ENCODE measurements around the gene RUBCNL. TPM values are rescaled to one million over a fixed set of nuclear protein-coding genes. Genes with fewer than 3 reads are reported as not detected.
A peak's percentile ranks its signal among the peaks of the same experiment; 100 is the strongest.

The RUBCNL gene
- total and polyA plus RNA-seq, 5 donors: 0.36 to 1.8 (median 1.1) TPM

DNA sequence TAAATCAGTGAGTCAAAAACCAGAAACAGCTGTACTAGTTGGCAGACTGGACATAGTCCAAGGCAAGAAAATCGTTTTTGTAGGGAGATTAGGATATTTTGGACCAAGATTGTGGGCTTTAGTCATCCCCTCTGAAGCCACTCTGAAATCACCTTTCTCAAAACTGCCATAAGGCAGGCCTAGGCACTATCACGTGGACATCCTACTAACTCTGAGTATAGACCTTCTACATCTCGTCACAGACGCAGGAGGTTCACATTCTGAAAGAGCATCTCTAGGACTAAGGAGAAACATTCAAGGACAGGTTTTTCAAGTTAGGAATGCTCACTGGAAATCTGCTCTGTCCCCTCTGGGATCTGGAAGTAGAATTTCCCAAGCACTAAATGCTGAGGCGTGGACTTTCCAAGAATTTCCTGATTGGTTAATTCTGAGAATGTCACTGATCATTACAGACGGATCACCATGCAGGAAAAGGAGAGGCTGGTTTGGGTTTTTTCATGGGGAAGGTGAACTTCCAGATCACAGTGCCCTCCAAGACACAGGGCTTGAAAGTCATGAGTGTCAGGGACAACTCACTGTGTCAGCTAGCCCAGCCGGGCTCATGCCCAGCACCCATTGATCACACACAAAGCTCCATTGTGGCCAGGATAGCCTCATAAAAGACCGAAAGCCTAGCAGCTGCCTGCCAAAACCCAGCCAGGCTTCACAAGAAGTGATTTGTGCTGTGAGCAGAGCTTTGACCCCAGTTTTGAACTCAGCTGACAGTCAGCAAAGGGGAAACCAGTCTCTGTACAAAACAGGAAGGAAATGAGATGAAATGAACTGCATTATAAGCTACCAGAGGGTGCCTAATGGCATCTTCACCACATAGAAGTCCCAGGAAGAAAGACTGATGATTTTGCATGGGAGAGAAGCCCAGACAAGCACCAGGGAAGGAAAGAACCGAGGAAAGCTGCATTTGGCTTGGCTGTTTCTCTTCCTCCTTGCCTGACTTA is 2.7 kb upstream of the RUBCNL start:
- H3K4me1 ChIP-seq (ENCODE audit: control insufficient read depth, insufficient read depth, low read length): no peaks in the 10 kb centered on the region
- ATAC-seq: peak; percentile 66 to 67
- no peak overlapping the region for H3K4me3 ChIP-seq (ENCODE audit: low read length)
- intact Hi-C loops (cut with DNase I): no loop called here
- no peaks in the 10 kb centered on the region for H3K27me3 ChIP-seq (ENCODE audit: control insufficient read depth, insufficient read depth)
- no peaks in the 10 kb centered on the region for H3K9me3 ChIP-seq (ENCODE audit: control insufficient read depth, low read length)
- H3K27ac ChIP-seq (ENCODE audit: low read length): no peak overlapping the region
- WGBS: 52% methylated on average over 9 of the region's 9 CpGs
- DNase-seq: peak in 2 of 3 donors; percentile 51 to 54

DNA sequence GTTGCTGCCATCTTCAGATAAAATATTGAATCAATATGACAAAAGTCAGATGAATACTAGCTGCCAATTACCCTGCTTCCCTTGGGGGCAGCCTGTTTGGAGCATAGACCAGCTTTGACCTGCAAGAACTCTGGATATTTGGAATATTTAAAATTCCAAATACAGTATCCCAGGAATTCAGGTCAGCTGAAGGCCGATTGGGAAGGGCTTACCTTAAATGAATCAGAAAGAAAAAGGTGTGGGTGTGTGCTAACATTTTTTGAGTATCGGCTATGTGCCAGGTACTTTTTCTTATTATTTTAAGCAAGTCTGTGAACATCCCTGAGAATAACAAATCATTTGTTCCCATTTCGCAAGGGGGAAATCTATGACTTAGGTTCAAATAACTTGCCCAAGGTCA is 1.8 kb upstream of the RUBCNL start:
- Histone ChIP-seq H3K4me3 (ENCODE audit: low read length) (no peak overlapping the region), H3K27ac (ENCODE audit: low read length) (no peak overlapping the region), H3K9me3 (ENCODE audit: control insufficient read depth, low read length) (no peaks in the 10 kb centered on the region), H3K27me3 (ENCODE audit: control insufficient read depth, insufficient read depth) (no peaks in the 10 kb centered on the region), H3K4me1 (ENCODE audit: control insufficient read depth, insufficient read depth, low read length) (no peaks in the 10 kb centered on the region)
- WGBS: 81% methylated on average over 3 of the region's 3 CpGs
- DNase-seq (no peak), ATAC-seq (no peak)
- intact Hi-C loops (cut with DNase I): no loop called here

- Histone ChIP-seq H3K4me1 (ENCODE audit: control insufficient read depth, insufficient read depth, low read length) (no peaks in the 10 kb centered on the region), H3K9me3 (ENCODE audit: control insufficient read depth, low read length) (no peaks in the 10 kb centered on the region), H3K27me3 (ENCODE audit: control insufficient read depth, insufficient read depth) (no peaks in the 10 kb centered on the region), H3K4me3 (ENCODE audit: low read length) (no peak overlapping the region), H3K27ac (ENCODE audit: low read length) (no peak overlapping the region)
- intact Hi-C loops (cut with DNase I): no loop called here
- DNase-seq (no peak), ATAC-seq (no peak)
- 75% methylated on average over 6 of the region's 6 CpGs for WGBS
Observed at GRCh38 chr13:46388308-46388707, 1.3 kb upstream of the RUBCNL start.

GRCh38 chr13:46386392-46387063 is 524 bp downstream of the RUBCNL start:
- Histone ChIP-seq H3K4me3 (ENCODE audit: low read length) (peak overlapping the region; percentile 46), H3K9me3 (ENCODE audit: control insufficient read depth, low read length) (no peaks in the 10 kb centered on the region), H3K27me3 (ENCODE audit: control insufficient read depth, insufficient read depth) (no peaks in the 10 kb centered on the region), H3K27ac (ENCODE audit: low read length) (no peak overlapping the region), H3K4me1 (ENCODE audit: control insufficient read depth, insufficient read depth, low read length) (no peaks in the 10 kb centered on the region)
- intact Hi-C loops (cut with DNase I): no loop called here
- no peak for DNase-seq
- ATAC-seq: no peak
- 3% methylated on average over 37 of the region's 37 CpGs for WGBS

- no peak for DNase-seq
- Histone ChIP-seq H3K27ac (ENCODE audit: low read length) (no peak overlapping the region), H3K4me1 (ENCODE audit: control insufficient read depth, insufficient read depth, low read length) (no peaks in the 10 kb centered on the region), H3K27me3 (ENCODE audit: control insufficient read depth, insufficient read depth) (no peaks in the 10 kb centered on the region), H3K9me3 (ENCODE audit: control insufficient read depth, low read length) (no peaks in the 10 kb centered on the region), H3K4me3 (ENCODE audit: low read length) (peak overlapping the region; percentile 4)
- intact Hi-C loops (cut with DNase I): no loop called here
- ATAC-seq: no peak
- 34% methylated on average over 10 of the region's 10 CpGs for WGBS
Observed at GRCh38 chr13:46385946-46386345, 1.1 kb downstream of the RUBCNL start.

- H3K4me3 ChIP-seq (ENCODE audit: low read length): no peak overlapping the region
- no peak for ATAC-seq
- no peaks in the 10 kb centered on the region for H3K4me1 ChIP-seq (ENCODE audit: control insufficient read depth, insufficient read depth, low read length)
- intact Hi-C loops (cut with DNase I): no loop called here
- no peaks in the 10 kb centered on the region for H3K27me3 ChIP-seq (ENCODE audit: control insufficient read depth, insufficient read depth)
- no peaks in the 10 kb centered on the region for H3K9me3 ChIP-seq (ENCODE audit: control insufficient read depth, low read length)
- no peak for DNase-seq
- no peak overlapping the region for H3K27ac ChIP-seq (ENCODE audit: low read length)
Observed at GRCh38 chr13:46383383-46383782, 3.7 kb downstream of the RUBCNL start.

DNA sequence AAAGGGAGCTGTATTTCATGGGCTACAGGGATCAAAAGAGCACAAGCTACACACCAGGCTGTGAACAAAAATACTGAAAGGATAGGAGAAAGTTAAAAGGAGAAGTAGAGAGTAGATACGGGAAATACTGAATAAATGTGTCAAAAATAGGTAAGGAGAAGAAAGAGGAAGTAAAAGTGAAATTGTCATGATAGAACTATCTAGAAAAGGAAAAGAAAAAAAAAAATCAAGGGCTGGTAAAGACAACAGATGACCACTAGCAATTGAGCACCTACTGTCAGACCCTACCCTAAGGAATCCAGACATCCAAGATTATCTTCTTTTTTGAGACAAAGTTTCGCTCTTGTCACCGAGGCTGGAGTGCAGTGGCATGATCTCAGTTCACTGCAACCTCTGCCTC is 4.8 kb downstream of the RUBCNL start:
- no peak for DNase-seq
- intact Hi-C loops (cut with DNase I): no loop called here
- Histone ChIP-seq H3K4me3 (ENCODE audit: low read length) (no peak overlapping the region), H3K27ac (ENCODE audit: low read length) (no peak overlapping the region), H3K4me1 (ENCODE audit: control insufficient read depth, insufficient read depth, low read length) (no peaks in the 10 kb centered on the region), H3K27me3 (ENCODE audit: control insufficient read depth, insufficient read depth) (no peaks in the 10 kb centered on the region), H3K9me3 (ENCODE audit: control insufficient read depth, low read length) (no peaks in the 10 kb centered on the region)
- WGBS: 72% methylated on average over 3 of the region's 3 CpGs
- no peak for ATAC-seq

DNA sequence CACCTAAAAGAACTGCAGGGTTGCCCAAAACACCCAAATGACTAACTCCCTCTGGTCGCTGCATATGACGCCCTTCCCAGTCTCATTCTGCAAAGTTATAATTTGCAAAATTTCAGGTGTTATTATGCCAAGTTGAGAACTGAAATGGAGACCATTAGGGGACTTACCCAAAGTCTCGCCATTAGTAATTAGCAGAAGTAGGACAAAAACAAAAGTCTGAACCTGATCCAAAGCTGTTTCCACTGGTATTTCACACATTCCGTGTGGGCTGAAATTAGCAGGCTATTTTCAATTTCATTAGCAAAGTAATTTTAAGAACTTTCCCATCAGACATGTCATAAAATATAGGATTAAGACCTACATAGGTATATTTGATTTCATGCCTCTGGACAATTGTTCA is 6.8 kb downstream of the RUBCNL start:
- intact Hi-C loops (cut with DNase I): no loop called here

GRCh38 chr13:46379611-46380010 is 7.4 kb downstream of the RUBCNL start:
- 69% methylated on average over 2 of the region's 2 CpGs for WGBS

More for the DNA sequence above, 6.8 kb downstream of the RUBCNL start:
- ATAC-seq (no peak), DNase-seq (no peak)
- Histone ChIP-seq H3K9me3 (ENCODE audit: control insufficient read depth, low read length) (no peaks in the 10 kb centered on the region), H3K27ac (ENCODE audit: low read length) (no peak overlapping the region), H3K4me1 (ENCODE audit: control insufficient read depth, insufficient read depth, low read length) (no peaks in the 10 kb centered on the region), H3K4me3 (ENCODE audit: low read length) (no peak overlapping the region), H3K27me3 (ENCODE audit: control insufficient read depth, insufficient read depth) (no peaks in the 10 kb centered on the region)
- 82% methylated on average over 4 of the region's 4 CpGs for WGBS

DNA sequence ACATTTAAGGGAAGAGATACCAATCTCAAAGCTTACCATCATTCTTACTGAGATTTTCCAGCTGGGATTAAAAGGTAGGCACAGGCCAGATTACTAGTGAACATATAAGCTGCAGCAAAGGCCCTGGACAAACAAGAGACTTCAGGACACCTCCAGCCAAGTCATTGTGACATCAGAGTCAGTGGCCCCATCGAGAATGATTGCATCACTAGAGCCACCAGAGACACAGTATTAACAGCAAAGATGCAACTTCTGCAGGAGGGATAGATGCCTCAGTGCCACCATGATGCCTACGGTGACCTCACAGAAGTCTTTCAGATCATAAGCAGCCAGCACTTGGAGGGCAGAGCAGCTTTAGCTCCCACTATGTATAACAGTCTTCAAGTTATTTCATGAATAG is 8.6 kb downstream of the RUBCNL start:
- no peak overlapping the region for H3K27ac ChIP-seq (ENCODE audit: low read length)
- DNase-seq (no peak), ATAC-seq (no peak)
- 75% methylated on average over 2 of the region's 2 CpGs for WGBS
- H3K4me1 ChIP-seq (ENCODE audit: control insufficient read depth, insufficient read depth, low read length): no peaks in the 10 kb centered on the region
- no peak overlapping the region for H3K4me3 ChIP-seq (ENCODE audit: low read length)
- no peaks in the 10 kb centered on the region for H3K9me3 ChIP-seq (ENCODE audit: control insufficient read depth, low read length)
- intact Hi-C loops (cut with DNase I): no loop called here
- no peaks in the 10 kb centered on the region for H3K27me3 ChIP-seq (ENCODE audit: control insufficient read depth, insufficient read depth)

More at GRCh38 chr13:46379611-46380010, 7.4 kb downstream of the RUBCNL start:
- Histone ChIP-seq H3K9me3 (ENCODE audit: control insufficient read depth, low read length) (no peaks in the 10 kb centered on the region), H3K4me1 (ENCODE audit: control insufficient read depth, insufficient read depth, low read length) (no peaks in the 10 kb centered on the region), H3K27ac (ENCODE audit: low read length) (no peak overlapping the region), H3K4me3 (ENCODE audit: low read length) (no peak overlapping the region), H3K27me3 (ENCODE audit: control insufficient read depth, insufficient read depth) (no peaks in the 10 kb centered on the region)
- intact Hi-C loops (cut with DNase I): no loop called here
- no peak for DNase-seq
- ATAC-seq: no peak

DNA sequence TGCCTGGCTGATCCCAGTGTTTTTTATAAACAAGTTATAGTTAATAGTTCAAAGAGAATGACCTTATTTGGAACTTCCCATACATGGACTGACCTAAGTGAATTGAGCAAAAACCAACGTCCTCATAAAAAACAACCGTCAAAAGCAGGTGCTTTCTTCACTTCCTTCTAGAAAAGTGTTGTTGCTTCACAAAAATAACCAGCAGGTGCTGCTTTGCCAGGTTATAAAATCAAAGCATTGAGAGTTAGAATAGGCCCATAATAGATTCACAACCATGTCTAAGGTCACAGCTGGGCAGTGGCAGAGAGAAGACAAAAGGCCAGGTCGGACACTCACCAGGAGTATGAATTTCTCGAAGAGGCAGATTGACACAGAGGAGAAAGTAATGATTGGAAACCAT is 9.5 kb downstream of the RUBCNL start:
- ATAC-seq (no peak), DNase-seq (no peak)
- Histone ChIP-seq H3K4me3 (ENCODE audit: low read length) (no peak overlapping the region), H3K4me1 (ENCODE audit: control insufficient read depth, insufficient read depth, low read length) (no peaks in the 10 kb centered on the region), H3K27ac (ENCODE audit: low read length) (no peak overlapping the region), H3K27me3 (ENCODE audit: control insufficient read depth, insufficient read depth) (no peaks in the 10 kb centered on the region), H3K9me3 (ENCODE audit: control insufficient read depth, low read length) (no peaks in the 10 kb centered on the region)
- intact Hi-C loops (cut with DNase I): no loop called here
- WGBS: 84% methylated on average over 4 of the region's 4 CpGs

Data from right cardiac atrium (tissue), 5 donors.